ENCODE data around the gene NAA50.

Gene NAA50

GRCh38 chr3:113719758-113720157 is 26.3 kb downstream of the NAA50 start:
- Mint-ChIP-seq H3K9me3 (no peaks in the 10 kb centered on the region), H3K36me3 (ENCODE audit: low read depth) (peaks cover 28% of the 10 kb centered on the region)

GRCh38 chr3:113719294-113719693 is 26.8 kb downstream of the NAA50 start:
- no peaks in the 10 kb centered on the region for H3K9me3 Mint-ChIP-seq
- H3K4me1 Mint-ChIP-seq (ENCODE audit: low read depth): peaks cover 6% of the 10 kb centered on the region
- no peak overlapping the region for H3K27ac Mint-ChIP-seq
- H3K4me3 Mint-ChIP-seq: no peak overlapping the region
- no peaks in the 10 kb centered on the region for H3K27me3 Mint-ChIP-seq (ENCODE audit: low read depth)
- H3K36me3 Mint-ChIP-seq (ENCODE audit: low read depth): peaks cover 27% of the 10 kb centered on the region

More at GRCh38 chr3:113719758-113720157, 26.3 kb downstream of the NAA50 start:
- H3K4me1 Mint-ChIP-seq (ENCODE audit: low read depth): peaks cover 6% of the 10 kb centered on the region
- no peak overlapping the region for H3K4me3 Mint-ChIP-seq
- H3K27me3 Mint-ChIP-seq (ENCODE audit: low read depth): no peaks in the 10 kb centered on the region
- no peak overlapping the region for H3K27ac Mint-ChIP-seq

- Mint-ChIP-seq H3K27ac (no peak overlapping the region), H3K4me1 (ENCODE audit: low read depth) (peaks cover 4% of the 10 kb centered on the region), H3K9me3 (no peaks in the 10 kb centered on the region), H3K36me3 (ENCODE audit: low read depth) (peaks cover 25% of the 10 kb centered on the region), H3K4me3 (no peak overlapping the region), H3K27me3 (ENCODE audit: low read depth) (no peaks in the 10 kb centered on the region)
These were observed 28.2 kb downstream of the NAA50 start for GRCh38 chr3:113717818-113718217.

GRCh38 chr3:113717308-113717707 is 28.7 kb downstream of the NAA50 start:
- Mint-ChIP-seq H3K36me3 (ENCODE audit: low read depth) (peaks cover 21% of the 10 kb centered on the region), H3K4me1 (ENCODE audit: low read depth) (peaks cover 3% of the 10 kb centered on the region), H3K9me3 (no peaks in the 10 kb centered on the region), H3K4me3 (no peak overlapping the region), H3K27ac (no peak overlapping the region), H3K27me3 (ENCODE audit: low read depth) (no peaks in the 10 kb centered on the region)

GRCh38 chr3:113714702-113715101 is 31.3 kb downstream of the NAA50 start:
- no peak overlapping the region for H3K4me3 Mint-ChIP-seq
- no peak overlapping the region for H3K27ac Mint-ChIP-seq

GRCh38 chr3:113712129-113712528 is 33.9 kb downstream of the NAA50 start:
- peaks cover 5% of the 10 kb centered on the region for H3K36me3 Mint-ChIP-seq (ENCODE audit: low read depth)

More at GRCh38 chr3:113714702-113715101, 31.3 kb downstream of the NAA50 start:
- Mint-ChIP-seq H3K4me1 (ENCODE audit: low read depth) (no peaks in the 10 kb centered on the region), H3K27me3 (ENCODE audit: low read depth) (peaks cover 10% of the 10 kb centered on the region), H3K36me3 (ENCODE audit: low read depth) (peaks cover 8% of the 10 kb centered on the region), H3K9me3 (no peaks in the 10 kb centered on the region)

GRCh38 chr3:113707835-113708234 is 38.2 kb downstream of the NAA50 start:
- Mint-ChIP-seq H3K27me3 (ENCODE audit: low read depth) (peaks cover 23% of the 10 kb centered on the region), H3K9me3 (no peaks in the 10 kb centered on the region), H3K27ac (no peak overlapping the region), H3K36me3 (ENCODE audit: low read depth) (no peaks in the 10 kb centered on the region), H3K4me1 (ENCODE audit: low read depth) (no peaks in the 10 kb centered on the region), H3K4me3 (no peak overlapping the region)

More at GRCh38 chr3:113712129-113712528, 33.9 kb downstream of the NAA50 start:
- H3K4me3 Mint-ChIP-seq: no peak overlapping the region
- no peaks in the 10 kb centered on the region for H3K9me3 Mint-ChIP-seq
- no peak overlapping the region for H3K27ac Mint-ChIP-seq
- peaks cover 23% of the 10 kb centered on the region for H3K27me3 Mint-ChIP-seq (ENCODE audit: low read depth)
- H3K4me1 Mint-ChIP-seq (ENCODE audit: low read depth): no peaks in the 10 kb centered on the region

GRCh38 chr3:113698956-113699355 is 47.1 kb downstream of the NAA50 start:
- peaks cover 11% of the 10 kb centered on the region for H3K4me1 Mint-ChIP-seq (ENCODE audit: low read depth)
- peak overlapping the region; percentile 68 for H3K27ac Mint-ChIP-seq
- H3K9me3 Mint-ChIP-seq: no peaks in the 10 kb centered on the region
- peak overlapping the region; percentile 80 for H3K4me3 Mint-ChIP-seq
- no peaks in the 10 kb centered on the region for H3K27me3 Mint-ChIP-seq (ENCODE audit: low read depth)
- peaks cover 2% of the 10 kb centered on the region for H3K36me3 Mint-ChIP-seq (ENCODE audit: low read depth)

- Mint-ChIP-seq H3K27ac (peak overlapping the region; percentile 74), H3K9me3 (no peaks in the 10 kb centered on the region), H3K4me1 (ENCODE audit: low read depth) (peaks cover 11% of the 10 kb centered on the region), H3K27me3 (ENCODE audit: low read depth) (no peaks in the 10 kb centered on the region), H3K36me3 (ENCODE audit: low read depth) (peaks cover 4% of the 10 kb centered on the region), H3K4me3 (peak overlapping the region; percentile 78)
These were observed 47.8 kb downstream of the NAA50 start for GRCh38 chr3:113698213-113698742.

- Mint-ChIP-seq H3K36me3 (ENCODE audit: low read depth) (peaks cover 4% of the 10 kb centered on the region), H3K9me3 (no peaks in the 10 kb centered on the region), H3K27ac (no peak overlapping the region), H3K27me3 (ENCODE audit: low read depth) (no peaks in the 10 kb centered on the region), H3K4me1 (ENCODE audit: low read depth) (peaks cover 14% of the 10 kb centered on the region), H3K4me3 (no peak overlapping the region)
These were observed 48.5 kb downstream of the NAA50 start for GRCh38 chr3:113697500-113698090.

- Mint-ChIP-seq H3K36me3 (ENCODE audit: low read depth) (peaks cover 4% of the 10 kb centered on the region), H3K9me3 (no peaks in the 10 kb centered on the region), H3K27ac (no peak overlapping the region), H3K4me3 (no peak overlapping the region), H3K4me1 (ENCODE audit: low read depth) (peaks cover 14% of the 10 kb centered on the region), H3K27me3 (ENCODE audit: low read depth) (no peaks in the 10 kb centered on the region)
These were observed 49.2 kb downstream of the NAA50 start for GRCh38 chr3:113696658-113697499.

GRCh38 chr3:113695786-113696645 is 50.0 kb downstream of the NAA50 start, which contains the start of gene USF3:
Gene USF3 (minus strand): TSS chr3:113696642. CDS start chr3:113674878, 21,764 bp downstream.
- no peaks in the 10 kb centered on the region for H3K9me3 Mint-ChIP-seq
- peaks cover 14% of the 10 kb centered on the region for H3K4me1 Mint-ChIP-seq (ENCODE audit: low read depth)
- H3K4me3 Mint-ChIP-seq: peak within 1 kb of the TSS; percentile 100
- peak within 1 kb of the TSS; percentile 98 for H3K27ac Mint-ChIP-seq
- H3K36me3 Mint-ChIP-seq (ENCODE audit: low read depth): peaks cover 4% of the 10 kb centered on the region
- H3K27me3 Mint-ChIP-seq (ENCODE audit: low read depth): no peaks in the 10 kb centered on the region

GRCh38 chr3:113695431-113695785 is 50.6 kb downstream of the NAA50 start:
- H3K4me1 Mint-ChIP-seq (ENCODE audit: low read depth): peaks cover 14% of the 10 kb centered on the region
- peak overlapping the region; percentile 100 for H3K4me3 Mint-ChIP-seq
- H3K27me3 Mint-ChIP-seq (ENCODE audit: low read depth): no peaks in the 10 kb centered on the region
- H3K36me3 Mint-ChIP-seq (ENCODE audit: low read depth): peaks cover 4% of the 10 kb centered on the region
- H3K27ac Mint-ChIP-seq: peak overlapping the region; percentile 98
- no peaks in the 10 kb centered on the region for H3K9me3 Mint-ChIP-seq

- peaks cover 14% of the 10 kb centered on the region for H3K36me3 Mint-ChIP-seq (ENCODE audit: low read depth)
- H3K27me3 Mint-ChIP-seq (ENCODE audit: low read depth): no peaks in the 10 kb centered on the region
- no peak overlapping the region for H3K4me3 Mint-ChIP-seq
- H3K9me3 Mint-ChIP-seq: peaks cover 8% of the 10 kb centered on the region
- H3K27ac Mint-ChIP-seq: no peak overlapping the region
- H3K4me1 Mint-ChIP-seq (ENCODE audit: low read depth): peaks cover 12% of the 10 kb centered on the region
These were observed 55.6 kb downstream of the NAA50 start for GRCh38 chr3:113690482-113690881.
